ENCODE results near the gene CMPK1.

GRCh38 chr1:47317841-47318240 is 15.7 kb upstream of the CMPK1 start:
- TF ChIP-seq CTCF (IDR thresholded peaks at IDR 0.05; ENCODE audit: low read depth, low read length, poor library complexity, severe bottlenecking) (no peak), EZH2phosphoT487 (IDR thresholded peaks at IDR 0.05; ENCODE audit: borderline replicate concordance, low read length) (no peak)

Data from DOHH2 (cell line).